GM21515 (cell line): Measurements from ENCODE around the gene SLF2.
"Not testable (repeated sequence)": the region's sequence is repeated elsewhere in the genome, so short reads cannot be mapped to it uniquely, and the experiment has no call there.

Experiments used
- ATAC-seq: cut with Tn5 transposase; IDR thresholded peaks from one replicate; pipeline ENCODE4 v1.9.1; 2021; ENCODE audit not compliant: unreplicated experiment

The SLF2 gene

DNA sequence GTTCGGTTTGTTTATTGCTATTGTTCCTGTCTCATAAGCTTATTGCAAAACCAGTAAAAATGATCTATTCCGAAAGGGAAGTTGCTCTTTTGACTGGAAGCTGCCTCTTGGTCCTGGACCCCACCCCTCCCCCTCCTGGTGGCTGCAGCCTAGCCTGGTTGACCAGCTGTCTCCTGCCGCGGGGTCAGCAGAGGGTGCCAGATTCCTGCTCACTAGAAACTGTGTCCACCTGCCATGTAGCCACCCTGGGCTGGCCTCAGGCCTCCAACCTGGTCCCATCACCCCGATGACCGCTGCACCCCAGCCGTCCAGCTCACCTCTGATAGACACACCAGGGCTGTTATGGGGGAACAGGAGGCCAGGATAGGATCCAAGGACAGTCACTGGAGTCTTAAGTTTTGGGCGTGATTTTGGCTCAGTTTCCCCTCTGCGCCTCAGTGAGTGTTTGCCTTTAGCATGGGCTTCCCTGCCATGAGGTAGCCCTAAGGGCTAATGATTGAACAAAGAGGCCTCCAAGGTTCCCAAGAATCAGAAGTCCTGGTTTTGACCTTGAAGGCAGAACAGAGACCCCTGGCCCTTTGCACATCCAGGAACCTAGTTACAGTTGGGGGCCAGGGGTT is 32.9 kb upstream of the SLF2 start:
- no peak for ATAC-seq

DNA sequence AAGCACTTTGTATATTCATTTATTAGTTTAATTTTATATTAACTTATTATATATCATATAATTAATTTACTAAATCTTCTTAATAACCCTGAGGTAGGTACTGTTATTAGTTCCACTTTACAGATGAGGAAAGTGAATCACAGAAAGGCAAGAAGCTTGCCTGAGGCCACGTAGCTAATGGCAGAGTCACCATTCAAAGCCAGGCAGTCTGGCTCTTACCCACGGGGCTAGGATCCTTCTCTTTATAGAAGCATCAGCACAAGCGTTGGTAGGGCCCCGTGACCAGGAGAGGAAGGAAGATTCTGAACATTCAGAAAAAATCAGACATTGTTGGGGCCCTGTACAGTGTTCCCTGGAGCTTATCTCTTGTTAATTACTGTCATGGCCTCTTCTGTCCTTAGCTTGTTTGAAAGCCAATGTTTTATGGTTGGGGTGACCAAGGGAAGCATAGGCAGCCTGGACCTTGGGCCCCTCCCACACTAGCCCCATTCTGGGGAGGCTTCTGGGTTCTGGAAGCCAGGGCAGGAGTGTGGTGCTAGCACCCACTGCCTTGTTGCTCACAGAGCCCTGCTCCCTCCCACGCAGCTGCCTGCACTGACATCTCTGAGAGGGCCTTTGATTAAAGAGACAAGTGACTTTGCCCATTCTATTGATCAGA is 31.1 kb upstream of the SLF2 start:
- ATAC-seq, result no peak

DNA sequence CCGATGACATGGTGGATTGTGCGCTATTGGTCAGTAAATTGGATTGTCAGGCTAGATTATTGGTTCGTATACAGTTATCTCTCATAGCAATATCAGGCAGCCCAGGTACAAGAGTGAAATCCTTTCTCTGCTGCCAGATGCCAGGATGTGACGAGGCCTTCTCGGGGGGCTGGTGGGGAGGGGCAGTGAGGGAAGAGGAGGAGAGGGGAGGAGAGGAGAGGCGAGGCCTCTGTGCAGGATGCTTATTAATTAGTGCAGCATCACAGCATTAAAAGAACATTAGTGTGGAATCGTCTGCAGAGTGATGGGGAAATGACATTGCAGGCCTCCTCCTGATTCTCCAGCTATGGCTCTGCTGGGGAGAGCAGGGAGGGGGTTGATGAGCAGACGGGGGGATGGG is 30.5 kb upstream of the SLF2 start:
- no peak for ATAC-seq

DNA sequence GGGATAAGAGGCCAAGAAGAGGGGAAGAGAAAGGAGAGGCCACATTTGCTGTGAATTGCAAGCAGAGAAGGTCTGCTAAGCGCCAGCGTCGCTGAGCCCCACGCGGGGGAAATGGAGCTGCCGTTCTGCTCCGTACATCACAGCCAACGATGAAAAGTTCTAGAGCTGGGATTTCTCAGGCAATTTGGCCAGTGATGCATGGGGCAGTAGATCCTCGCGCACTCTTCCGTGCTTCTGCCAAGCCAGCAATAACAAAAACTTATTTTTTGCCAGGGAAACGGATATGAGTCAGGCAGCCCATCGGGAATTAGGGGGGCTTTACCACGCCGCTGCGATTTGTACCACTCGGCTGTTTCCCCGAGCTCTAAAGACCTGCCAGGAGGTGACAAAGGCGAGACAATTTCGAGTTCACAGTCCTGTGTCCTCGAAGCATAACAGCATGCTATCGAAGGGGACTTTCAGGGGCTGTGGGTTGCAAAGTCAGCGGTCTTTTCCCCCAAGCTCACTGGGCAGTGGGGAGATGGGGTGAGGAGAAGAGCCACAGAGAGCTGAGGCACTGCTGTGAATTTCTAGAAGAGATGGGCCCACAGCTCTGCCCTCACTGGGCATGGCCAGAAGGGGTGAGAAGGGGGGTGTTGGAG is 30.0 kb upstream of the SLF2 start:
- no peak for ATAC-seq

DNA sequence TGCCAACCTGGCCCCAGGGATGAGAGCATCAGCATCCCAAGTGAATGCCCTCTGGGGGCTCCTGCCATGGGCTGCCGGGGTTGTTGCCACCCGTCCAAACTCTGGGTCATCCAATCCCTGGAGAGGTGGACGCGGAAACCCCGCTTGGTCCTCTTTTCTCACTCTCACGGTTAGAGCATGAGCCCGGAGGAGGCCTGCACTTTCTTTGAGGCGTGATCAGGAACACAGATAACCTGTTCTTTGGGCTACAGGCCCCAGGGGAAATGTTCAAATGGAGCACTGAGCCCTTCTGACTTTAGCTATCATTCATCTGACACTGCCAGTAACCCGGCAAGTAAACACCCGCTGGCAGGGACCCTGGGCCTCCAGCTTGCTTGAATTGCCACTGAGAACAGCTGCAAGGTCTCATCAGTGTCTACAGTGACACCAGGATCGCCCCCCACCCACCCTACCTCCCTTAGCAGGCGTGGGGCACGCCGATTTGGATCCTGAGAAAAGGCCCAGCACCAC is 29.4 kb upstream of the SLF2 start:
- ATAC-seq, result no peak

DNA sequence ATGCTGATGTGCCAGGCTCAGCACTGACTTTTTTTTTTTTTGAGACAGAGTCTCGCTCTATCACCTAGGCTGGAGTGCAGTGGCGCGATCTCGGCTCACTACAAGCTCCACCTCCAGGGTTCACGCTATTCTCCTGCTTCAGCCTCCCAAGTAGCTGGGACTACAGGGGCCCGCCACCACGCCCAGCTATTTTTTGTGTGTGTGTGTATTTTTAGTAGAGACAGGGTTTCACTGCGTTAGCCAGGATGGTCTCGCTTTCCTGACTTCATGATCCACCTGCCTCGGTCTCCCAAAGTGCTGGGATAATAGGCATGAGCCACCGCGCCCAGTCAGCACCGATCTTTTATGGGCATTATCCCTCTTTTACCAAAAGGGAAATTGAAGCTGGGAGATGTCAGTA is 27.2 kb upstream of the SLF2 start:
- ATAC-seq, result not testable (repeated sequence)

DNA sequence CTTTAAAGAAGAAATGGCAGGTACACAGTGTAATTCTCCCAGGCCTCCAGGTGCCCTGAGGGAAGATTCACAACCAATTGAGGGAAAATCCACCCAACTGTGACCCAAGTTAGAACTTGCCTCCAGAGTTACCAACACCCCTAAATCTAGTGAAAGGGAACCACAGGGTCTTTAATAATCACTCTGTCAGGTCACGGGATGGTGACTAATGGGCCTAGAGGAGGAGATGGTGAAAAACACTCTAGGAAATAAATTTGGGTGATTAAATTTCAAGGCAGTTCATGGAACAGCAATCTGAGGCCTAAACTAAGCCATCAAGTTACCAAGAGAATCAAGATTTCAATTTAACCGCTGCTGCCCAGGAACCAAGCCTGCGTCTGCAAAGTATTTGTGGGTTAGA is 26.7 kb upstream of the SLF2 start:
- ATAC-seq, result no peak

DNA sequence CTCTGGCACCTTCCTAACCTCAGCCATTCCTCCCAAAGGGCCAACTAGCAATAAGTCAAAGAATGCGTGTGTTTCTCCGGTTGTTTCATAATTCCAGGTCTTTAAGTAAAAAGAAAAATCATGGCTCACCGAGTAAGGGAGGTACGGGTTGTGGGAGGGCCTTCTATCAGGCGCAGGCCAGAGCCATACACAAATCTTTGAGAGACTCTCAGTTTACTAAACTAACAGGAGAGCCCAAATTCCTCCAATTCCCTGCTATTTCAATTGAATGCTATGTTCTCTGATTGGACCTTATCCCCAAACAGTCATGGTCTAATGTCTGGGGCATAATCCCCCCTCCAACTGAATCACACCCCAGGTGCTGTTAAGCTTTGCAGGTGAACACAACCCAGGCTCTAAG is 26.2 kb upstream of the SLF2 start:
- no peak for ATAC-seq

DNA sequence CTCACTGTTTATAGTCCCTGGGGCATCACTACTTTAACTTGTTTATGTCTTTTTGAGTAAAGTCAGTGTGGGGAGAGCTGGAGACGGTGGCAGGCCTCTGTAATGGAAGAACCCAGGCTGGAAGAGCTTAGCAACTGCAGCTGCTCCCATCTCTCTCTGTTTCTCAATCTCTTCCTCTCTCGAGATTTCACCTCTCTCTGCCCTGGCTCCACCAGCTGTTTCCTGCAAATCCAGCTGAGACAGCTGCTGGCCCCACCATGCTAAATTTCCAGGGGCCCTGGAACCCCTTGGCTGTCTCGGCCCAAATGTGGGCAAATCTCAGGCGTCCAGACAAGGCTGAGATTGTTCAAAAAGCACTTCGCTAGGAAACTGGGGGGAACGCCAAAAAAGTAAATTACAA is 25.8 kb upstream of the SLF2 start:
- ATAC-seq, result no peak

DNA sequence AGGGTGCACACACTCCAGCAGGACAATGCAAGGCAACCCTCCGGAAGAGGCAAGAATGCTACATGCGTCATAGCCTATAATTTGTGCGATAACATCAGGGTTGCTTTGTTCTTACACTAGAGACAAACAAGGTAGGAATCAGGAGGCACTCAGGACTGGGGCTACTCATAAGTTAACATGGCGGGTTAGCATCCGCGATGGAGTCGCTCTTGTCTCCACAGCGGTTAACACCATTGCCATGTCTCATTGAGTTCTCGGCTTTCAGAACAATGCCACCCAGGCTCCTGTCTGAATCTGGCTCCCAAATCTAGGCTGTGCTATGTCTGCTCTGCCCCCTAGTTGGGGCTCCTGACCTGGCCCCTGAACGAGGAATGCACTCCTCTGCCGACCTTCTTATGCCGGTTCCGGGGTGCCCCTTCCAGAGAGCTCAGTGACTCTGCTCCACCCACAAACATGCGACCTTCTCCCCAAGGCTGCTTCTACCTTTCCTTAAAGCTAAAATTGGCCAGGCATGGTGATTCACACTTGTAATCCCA is 24.9 kb upstream of the SLF2 start:
- ATAC-seq, result no peak

DNA sequence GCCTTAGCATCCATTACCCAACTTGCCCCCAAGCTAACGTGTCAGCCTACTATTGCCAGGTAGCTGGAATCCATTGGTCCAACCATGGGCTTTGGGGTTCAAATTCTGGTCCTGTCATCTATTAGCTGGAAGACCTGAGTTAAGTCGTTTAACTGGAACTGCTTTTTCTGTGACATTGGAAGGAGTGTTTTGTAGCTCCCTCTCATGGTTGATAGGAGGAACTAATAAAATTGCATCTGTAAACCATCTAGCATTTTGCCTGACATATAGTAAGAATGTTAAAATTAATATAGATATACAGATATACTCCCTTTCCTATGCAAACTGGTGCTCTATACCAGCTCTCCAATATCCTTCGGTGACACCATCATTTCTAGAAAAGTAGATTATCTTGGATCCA is 23.8 kb upstream of the SLF2 start:
- ATAC-seq, result no peak

DNA sequence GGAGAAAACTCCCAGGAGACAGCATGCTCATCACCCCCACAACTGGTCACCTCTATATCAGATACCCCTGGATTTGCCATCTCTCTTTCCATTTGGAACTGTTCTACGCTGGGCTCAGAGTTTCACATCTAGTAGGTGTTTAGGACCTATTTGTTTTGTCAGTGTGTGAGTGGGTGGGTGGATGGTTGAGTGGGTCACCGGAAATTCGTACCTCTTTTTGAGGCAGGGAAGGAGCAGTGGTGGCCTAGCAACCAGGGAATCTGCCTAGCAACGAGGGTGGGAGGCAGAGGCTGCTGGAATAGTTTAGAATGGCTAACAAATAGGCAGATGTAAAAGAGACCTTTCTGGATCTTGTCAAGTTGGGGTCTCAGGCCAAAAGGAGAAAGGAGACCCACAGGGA is 23.2 kb upstream of the SLF2 start:
- no peak for ATAC-seq

DNA sequence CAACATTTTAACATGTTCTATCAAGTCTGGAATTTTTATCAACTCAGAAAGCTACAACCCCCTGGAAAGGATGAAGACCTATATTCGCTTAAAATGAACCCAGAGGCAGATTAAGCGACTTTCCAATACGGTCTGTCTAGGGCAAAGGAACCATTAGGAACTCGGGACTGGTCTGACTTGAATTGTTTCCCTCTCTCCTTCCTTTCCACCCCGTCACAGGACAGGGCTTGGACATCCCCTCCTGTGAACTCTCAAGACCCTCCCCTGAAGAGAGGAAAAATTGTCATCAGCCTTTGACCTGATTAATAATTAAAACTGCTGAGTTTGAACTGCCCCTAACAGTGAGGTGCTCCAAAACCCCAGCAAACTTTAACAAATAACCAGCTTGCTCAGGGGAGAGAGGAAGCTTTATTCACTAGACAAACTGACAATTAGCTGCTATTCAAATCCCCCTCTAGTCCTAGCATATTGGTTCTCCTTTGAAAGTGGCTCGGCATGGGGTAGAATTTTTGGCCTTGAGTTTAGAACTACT is 22.6 kb upstream of the SLF2 start:
- no peak for ATAC-seq

DNA sequence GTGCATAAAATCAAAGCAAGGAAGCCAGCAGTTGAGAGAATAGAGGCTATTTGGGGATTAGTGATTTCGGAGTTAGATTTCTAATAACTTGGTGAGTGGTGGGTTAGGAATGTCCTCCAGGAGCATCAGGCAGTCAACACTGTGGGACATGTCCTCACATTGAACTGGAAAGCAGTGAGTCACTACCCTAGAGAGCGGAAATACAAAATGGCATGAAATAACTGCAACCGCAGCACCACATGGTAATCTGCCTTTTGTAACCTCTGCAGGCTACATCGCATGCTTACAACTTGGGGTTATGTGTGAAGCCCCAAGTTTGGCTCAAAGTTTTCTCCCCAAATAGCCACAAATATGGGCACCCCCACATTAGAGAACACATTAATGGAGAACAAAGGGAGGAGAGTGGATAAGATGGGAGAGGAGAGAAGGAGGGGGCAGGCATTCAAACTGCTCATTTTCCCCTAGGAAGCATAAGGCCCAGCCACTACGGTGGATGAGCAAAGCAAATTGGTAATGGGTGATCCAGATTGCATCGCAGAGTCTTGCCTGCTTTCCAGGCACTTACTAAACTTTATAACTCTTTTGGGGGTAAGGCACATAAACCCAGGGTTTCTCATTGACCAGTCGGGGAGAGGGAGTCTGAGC is 22.0 kb upstream of the SLF2 start:
- no peak for ATAC-seq

DNA sequence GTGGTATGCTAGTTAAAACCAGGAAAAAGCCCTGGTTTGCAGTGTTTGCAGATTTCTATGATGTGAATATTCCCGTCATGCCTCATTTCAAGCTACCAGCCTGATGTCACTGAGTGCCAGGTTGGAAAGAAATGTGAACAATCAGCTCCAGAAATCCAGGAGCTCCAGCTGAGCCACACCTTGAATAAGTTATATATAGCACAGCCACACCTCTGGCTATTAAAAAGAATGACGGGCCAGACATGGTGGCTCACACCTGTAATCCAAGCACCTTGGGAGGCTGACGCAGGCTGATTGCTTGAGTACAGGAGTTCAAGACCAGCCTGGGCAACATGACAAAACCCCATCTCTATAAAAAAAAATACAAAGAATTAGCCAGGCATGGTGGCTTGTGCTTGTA is 18.7 kb upstream of the SLF2 start:
- ATAC-seq, result no peak

DNA sequence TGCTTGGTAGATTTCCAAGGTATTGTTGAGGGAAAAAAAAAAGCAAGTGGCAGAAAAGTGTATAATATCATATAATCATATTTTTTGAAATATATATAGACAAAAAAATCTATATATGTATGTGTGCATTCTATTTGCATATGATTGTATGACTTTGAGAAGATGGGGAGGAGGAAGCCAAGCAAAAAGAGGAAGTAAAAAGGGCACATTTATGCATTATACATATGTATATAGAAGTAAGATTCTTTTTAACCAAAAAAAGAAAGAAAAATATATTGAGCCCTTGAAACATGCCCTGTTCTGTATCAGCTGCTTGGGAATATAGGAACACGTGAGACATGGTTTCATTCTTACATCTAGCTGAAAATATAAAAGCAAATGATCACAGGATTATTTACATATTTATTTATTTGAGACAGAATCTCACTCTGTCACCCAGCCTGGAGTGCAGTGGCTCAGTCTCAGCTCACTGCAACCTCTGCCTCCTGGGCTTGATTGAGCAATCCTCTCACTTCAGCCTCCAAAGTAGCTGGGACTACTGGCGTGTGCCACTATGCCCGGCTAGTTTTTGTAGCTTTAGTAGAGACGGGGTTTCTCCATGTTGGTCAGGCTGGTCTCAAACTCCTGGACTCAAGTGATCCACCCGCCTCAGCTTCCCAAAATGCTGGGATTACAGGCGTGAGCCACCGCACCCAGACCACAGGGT is 18.0 kb upstream of the SLF2 start:
- ATAC-seq, result no peak

DNA sequence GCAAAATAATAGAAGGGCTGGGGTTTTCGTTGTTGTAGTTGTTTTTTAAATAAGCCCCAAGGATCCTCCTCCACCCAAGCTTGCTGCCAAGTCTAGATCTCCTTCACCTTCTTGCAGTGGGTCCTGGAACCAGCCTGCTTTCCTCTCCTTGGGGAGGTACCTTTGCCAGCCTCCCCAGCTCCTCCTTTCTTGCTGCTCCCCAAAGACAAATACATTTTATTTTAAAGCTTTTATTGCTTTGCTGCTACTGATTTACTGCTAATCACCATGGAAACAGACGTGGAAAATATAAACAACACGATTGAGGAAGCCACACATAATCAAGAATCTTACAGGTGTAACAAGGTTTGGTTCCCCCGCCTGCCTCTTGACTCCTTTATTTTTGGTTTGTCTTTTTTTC is 17.4 kb upstream of the SLF2 start:
- ATAC-seq, result no peak

DNA sequence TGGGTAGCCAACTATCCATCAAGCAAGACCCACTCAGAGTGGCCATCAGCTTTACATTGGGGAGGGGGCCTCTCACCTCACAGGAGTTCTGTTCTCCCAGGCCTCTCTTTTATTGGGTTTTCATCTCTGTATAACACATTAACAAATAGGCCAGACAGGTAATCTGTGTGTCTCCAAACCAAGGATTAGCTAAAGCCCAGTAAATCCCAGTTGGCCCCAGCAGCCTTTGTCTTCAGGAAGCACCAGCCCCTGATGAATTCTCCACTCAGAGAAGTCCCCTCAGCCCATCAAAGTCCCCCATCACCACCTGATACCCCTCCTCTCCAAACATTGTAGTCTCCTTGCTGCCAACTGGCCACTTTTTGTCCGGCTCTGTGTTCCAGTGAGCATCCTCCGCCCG is 16.9 kb upstream of the SLF2 start:
- no peak for ATAC-seq

DNA sequence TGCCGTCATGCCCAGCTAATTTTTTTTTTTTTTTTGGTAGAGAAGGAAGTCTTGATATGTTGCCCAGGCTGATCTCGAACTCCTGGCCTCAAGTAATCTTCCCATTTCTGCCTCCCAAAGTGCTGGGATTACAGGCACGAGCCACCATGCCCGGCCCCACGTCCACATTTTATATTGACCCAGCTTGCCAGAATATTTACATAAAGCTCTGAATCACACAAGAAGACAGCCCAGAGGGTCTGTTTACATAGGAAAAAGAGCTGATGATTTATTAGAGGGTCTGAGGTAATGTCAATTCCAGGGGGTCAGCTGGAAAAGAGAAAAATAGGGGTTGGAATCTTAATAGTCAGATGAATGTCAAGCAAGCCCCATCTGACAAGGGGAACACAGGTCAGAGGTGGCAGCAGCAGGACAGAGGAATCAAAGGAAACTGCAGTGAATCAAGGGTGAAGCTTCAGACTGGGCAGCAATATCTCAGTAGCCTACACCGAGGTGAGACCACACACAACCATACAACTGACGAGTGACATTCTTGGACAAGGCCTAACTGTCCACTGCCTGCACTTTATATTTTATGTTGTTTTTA is 15.8 kb upstream of the SLF2 start:
- no peak for ATAC-seq

DNA sequence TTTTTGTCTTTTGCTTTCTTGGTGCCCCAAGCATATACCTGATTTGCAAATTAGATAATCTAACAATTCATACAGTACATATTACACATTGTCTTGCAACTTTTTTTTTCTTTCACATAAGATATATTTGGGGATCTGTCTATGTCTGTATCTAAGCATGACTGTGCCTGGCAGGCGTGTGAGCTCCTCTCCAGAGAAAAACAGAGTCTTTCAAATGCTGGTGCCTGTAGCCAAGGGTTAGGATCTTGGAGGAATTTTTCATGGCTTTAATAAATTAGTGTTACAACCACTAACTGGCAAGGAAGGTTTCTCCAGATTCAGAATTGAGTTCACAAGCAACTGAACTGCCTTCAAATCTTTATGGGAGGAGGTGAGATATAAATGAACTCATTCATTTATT is 14.8 kb upstream of the SLF2 start:
- ATAC-seq, result no peak

DNA sequence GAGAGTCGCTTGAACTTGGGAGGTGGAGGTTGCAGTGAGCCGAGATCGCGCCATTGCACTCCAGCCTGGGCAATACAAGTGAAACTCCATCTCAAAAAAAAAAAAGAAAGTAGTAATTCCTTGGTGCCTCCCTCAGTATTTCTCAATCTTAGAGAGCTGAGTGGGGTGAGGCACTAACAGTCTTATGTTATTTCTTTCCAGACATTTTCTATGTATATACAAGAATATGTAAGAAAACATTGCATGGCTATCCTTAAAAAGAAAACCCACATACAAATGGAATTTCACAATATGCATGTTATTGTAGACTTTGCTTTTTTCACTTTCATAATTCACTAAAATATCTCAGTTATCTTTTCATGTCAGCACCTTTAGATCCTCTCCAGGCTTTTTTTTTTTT is 13.6 kb upstream of the SLF2 start:
- ATAC-seq, result no peak
